ENCODE measurements around the gene C17orf107. TPM values are rescaled to one million over a fixed set of nuclear protein-coding genes. Genes with fewer than 3 reads are reported as not detected.
A peak's percentile ranks its signal among the peaks of the same experiment; 100 is the strongest.

C17orf107 gene
- total and polyA plus RNA-seq, 2 of the 13 experiments (the other 11 are each of a cell fraction or from before 2014, with no cell fraction given) = 0.20 to 0.59 TPM

DNA sequence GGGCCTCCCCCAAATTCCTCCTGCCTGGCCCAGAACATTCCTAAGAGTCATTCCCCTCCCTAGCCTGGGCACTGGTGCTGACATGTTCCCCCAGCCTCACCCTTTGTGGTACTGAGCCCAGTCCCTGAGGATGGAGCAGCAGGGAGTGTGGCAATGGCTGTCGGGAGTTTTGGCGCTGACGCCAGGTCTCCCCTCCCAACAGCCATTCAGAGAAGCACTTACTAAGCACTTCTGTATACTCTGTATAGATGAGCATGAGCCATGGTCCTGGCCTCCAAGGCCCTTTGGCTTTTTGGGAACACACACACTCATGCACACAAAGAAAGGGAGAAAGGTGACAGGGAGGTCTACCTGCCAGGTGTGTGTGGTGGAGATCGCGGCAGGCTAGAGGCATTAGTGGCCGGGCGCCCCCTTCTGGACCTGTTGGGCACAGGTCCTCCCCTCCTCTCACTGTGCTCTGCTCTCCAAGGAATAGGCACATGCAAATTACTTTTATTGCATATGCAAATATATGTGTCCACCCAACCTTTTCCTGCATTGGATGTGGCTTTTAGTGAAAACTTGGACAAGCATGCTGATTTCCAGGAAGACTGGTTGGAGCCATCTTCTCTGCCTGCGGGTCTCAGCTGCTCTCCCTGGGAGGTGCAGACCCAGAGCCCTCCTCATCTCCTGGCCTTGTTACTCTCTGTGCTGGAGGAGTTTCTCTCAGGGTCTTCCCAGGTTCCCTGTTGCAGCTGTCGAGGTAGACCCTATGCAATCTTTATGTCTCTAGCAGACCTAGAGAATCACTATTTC, 17.4 kb upstream of the C17orf107 start (continued):
- TF ChIP-seq, protein P1, sequence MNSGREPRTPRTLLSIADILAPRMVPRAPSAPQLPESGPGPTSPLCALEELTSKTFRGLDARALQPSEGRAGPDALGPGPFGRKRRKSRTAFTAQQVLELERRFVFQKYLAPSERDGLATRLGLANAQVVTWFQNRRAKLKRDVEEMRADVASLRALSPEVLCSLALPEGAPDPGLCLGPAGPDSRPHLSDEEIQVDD (CRISPR knock-in tag; IDR thresholded peaks at IDR 0.05; ENCODE audit: borderline replicate concordance) = no peak
- TF ChIP-seq BRD4 (CRISPR knock-in tag; IDR thresholded peaks at IDR 0.05) (no peak), EP300 (IDR thresholded peaks at IDR 0.05; ENCODE audit: low read depth in 2 of 2, low read length in 2 of 2) (no peak), EP300 (CRISPR knock-in tag; IDR thresholded peaks at IDR 0.05; ENCODE audit: borderline replicate concordance) (no peak), ZNF138 (CRISPR knock-in tag; IDR thresholded peaks at IDR 0.05; ENCODE audit: low read depth) (no peak), HNF1B (CRISPR knock-in tag; IDR thresholded peaks at IDR 0.05) (0 out of 2 replicates have a peak, but pooled peaks have one; percentile 36), THAP11 (CRISPR knock-in tag; IDR thresholded peaks at IDR 0.05) (peak; percentile 25; the same call in 1 of the 2 replicates), HNF4G (IDR thresholded peaks at IDR 0.05; ENCODE audit: borderline replicate concordance, low read depth, low read length) (no peak), HNF4G (CRISPR knock-in tag; IDR thresholded peaks at IDR 0.05; ENCODE audit: borderline replicate concordance, low read depth) (peak; percentile 38; the same call in 1 of the 2 replicates), AKAP8 (CRISPR knock-in tag; IDR thresholded peaks at IDR 0.05) (no peak), ZEB1 (IDR thresholded peaks at IDR 0.05; ENCODE audit: insufficient replicate concordance, low read depth) (peak; percentile 87), ZNF225 (CRISPR knock-in tag; IDR thresholded peaks at IDR 0.05) (0 out of 2 replicates have a peak, but pooled peaks have one; percentile 17), PLRG1 (conservative IDR thresholded peaks at IDR 0.05) (no peak), MAZ (IDR thresholded peaks at IDR 0.05; ENCODE audit: borderline replicate concordance, low read depth, low read length) (0 out of 2 replicates have a peak, but pooled peaks have one; percentile 28), MAZ (CRISPR knock-in tag; IDR thresholded peaks at IDR 0.05; ENCODE audit: low read depth) (no peak)
- TF ChIP-seq, protein P2, sequence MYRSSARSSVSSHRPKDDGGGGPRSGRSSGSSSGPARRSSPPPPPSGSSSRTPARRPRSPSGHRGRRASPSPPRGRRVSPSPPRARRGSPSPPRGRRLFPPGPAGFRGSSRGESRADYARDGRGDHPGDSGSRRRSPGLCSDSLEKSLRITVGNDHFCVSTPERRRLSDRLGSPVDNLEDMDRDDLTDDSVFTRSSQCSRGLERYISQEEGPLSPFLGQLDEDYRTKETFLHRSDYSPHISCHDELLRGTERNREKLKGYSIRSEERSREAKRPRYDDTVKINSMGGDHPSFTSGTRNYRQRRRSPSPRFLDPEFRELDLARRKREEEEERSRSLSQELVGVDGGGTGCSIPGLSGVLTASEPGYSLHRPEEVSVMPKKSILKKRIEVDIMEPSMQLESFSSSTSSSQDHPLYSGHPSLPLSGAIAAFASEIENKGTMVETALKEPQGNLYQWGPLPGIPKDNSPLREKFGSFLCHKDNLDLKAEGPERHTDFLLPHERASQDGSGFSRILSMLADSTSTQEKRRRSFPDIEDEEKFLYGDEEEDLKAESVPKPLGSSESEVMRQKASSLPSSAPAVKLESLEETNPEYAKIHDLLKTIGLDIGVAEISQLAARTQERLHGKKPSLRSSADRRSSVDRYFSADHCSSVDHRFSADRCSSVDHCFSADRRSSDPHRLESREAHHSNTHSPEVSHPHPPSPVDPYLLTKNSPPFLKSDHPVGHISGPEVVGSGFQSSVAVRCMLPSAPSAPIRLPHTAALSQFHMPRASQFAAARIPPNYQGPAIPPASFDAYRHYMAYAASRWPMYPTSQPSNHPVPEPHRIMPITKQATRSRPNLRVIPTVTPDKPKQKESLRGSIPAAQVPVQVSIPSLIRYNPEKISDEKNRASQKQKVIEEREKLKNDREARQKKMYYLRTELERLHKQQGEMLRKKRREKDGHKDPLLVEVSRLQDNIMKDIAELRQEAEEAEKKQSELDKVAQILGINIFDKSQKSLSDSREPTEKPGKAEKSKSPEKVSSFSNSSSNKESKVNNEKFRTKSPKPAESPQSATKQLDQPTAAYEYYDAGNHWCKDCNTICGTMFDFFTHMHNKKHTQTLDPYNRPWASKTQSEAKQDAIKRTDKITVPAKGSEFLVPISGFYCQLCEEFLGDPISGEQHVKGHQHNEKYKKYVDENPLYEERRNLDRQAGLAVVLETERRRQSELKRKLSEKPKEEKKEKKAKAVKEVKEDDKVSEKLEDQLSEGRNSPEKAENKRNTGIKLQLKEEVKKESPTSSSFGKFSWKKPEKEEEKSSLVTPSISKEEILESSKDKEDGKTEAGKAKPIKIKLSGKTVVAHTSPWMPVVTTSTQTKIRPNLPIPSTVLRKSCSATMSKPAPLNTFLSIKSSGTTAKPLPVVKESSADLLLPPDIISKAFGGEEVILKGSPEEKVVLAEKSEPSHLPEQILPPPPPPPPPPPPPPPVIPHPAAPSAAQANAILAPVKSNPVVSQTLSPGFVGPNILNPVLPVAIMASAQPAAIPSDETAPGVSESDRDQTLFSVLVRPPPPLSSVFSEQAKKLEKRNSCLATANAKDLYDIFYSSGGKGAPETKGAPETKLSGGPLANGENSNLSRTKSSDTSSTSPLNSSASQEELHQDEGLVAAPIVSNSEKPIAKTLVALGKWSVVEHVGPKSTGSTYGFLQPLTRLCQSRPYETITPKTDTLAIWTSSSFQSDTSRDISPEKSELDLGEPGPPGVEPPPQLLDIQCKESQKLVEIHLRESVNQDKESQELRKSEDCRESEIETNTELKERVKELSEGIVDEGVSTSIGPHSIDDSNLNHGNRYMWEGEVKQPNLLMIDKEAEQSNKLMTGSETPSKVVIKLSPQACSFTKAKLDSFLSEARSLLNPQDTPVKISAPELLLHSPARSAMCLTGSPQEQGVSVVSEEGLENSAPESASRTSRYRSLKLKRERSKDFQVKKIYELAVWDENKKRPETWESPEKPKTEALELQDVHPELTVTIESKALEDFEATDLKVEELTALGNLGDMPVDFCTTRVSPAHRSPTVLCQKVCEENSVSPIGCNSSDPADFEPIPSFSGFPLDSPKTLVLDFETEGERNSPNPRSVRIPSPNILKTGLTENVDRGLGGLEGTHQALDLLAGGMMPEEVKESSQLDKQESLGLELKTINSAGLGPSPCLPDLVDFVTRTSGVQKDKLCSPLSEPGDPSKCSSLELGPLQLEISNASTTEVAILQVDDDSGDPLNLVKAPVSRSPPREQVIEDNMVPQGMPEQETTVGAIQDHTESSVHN (CRISPR knock-in tag; IDR thresholded peaks at IDR 0.05) = 0 out of 2 replicates have a peak, but pooled peaks have one; percentile 36

All from HepG2 (cell line).